Mammary epithelial cell (primary cell): ENCODE data around the gene NPPA.

ENCODE experiments used
- CTCF ChIP-seq, 2 donors: IDR thresholded peaks in 1 of 2; conservative IDR thresholded peaks in 1 of 2; 2 replicates each; pipeline ENCODE4 v1.5.1; 2011 to 2012; ENCODE audit warnings: inconsistent platforms in 2 of 2, low read length in 2 of 2, mild to moderate bottlenecking in 2 of 2, control low read depth in 1 of 2, low read depth in 1 of 2; ENCODE audit not compliant: insufficient read depth in 1 of 2; ENCODE audit errors: extremely low read depth in 1 of 2
- EZH2 ChIP-seq: IDR thresholded peaks from 2 replicates; pipeline ENCODE4 v1.6.1; 2012; ENCODE audit warnings: low read length, inconsistent platforms, borderline replicate concordance

DNA sequence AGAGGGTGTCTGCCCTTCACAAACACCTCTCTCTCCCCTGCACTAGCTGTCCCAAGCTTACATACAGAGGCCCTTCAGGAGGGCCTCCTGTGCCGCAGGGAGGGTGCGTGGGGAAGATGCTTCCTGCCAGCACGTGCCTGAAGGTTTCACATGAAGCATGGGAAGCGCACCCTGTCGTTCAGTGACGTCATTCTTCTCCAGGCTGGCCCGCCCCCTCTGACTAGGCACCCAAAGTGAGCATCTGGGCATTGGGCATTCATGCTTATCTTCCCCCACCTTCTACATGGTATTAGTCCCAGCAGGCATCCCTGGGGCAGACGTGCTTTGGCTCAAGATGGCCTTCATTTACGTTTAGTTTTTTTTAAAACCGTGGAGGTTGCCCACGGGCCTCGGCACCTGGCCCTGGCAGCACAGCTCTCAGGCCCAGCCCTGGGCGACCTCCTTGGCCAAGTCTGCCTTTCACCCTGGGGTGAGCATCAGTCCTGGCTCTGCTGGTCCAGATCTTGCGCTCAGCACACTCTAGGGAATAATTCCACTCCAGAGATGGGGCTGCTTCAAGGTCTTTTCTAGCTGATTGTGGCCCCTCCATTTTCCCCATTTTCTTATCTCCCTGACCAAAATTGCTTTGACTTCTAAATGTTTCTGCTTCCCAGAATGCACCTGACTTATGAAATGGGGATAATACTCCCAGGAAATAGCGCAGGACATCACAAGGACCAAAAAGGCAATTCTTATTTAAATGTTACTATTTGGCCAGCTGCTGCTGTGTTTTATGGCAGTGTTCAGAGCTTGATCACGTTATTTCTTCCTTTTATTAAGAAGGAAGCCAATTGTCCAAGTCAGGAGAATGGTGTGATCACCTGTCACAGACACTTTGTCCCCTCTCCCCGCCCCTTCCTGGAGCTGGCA is 6.1 kb downstream of the NPPA start:
- no peak for TF ChIP-seq CTCF (conservative IDR thresholded peaks at IDR 0.05 in 1 of 2, IDR thresholded peaks at IDR 0.05 in 1 of 2; ENCODE audit: extremely low read depth in 1 of 2, insufficient read depth in 1 of 2, low read depth in 1 of 2, low read length in 2 of 2)
- no peak for TF ChIP-seq EZH2
